Measurements from ENCODE around the gene SLC44A1.

- TF ChIP-seq POLR2AphosphoS5 (IDR thresholded peaks at IDR 0.05) (no peak), CTCF (IDR thresholded peaks at IDR 0.05) (no peak), POLR2A (IDR thresholded peaks at IDR 0.05) (no peak), EP300 (IDR thresholded peaks at IDR 0.05; ENCODE audit: low read depth) (no peak)
These were observed 174.4 kb downstream of the SLC44A1 start for GRCh38 chr9:105418588-105419500.
